ENCODE measurements around the gene CIT. TPM values are rescaled to one million over a fixed set of nuclear protein-coding genes. Genes with fewer than 3 reads are reported as not detected.

CIT gene
- total and polyA plus RNA-seq, 2 donors (not counting 3 experiments of a cell fraction or from before 2014, with no cell fraction given), result 13.3 to 61.8 TPM

DNA sequence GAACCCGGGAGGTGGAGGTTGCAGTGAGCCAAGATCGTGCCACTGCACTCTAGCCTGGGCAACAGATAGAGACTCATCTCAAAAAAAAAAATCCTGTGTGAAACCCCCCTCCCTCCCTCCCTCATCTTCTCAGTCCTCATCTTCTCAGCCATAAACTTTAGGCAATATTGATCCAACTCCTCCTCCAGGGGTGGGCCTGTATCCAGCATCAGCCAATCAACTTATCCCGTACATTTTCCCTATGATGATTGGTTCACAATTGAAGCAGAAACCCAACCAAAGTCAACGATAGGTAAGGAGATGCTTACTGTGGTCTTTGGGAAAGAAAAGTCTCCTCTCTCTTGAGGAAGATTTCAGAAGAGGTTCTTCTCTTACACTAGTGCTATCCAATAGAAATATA, 33.5 kb upstream of the CIT start:
- Histone ChIP-seq H3K79me2 (ENCODE audit: control insufficient read depth, insufficient read depth, low read length) (no peaks in the 10 kb centered on the region), H3K36me3 (ENCODE audit: control insufficient read depth in 2 of 2, extremely low read depth in 1 of 2, insufficient read depth in 2 of 2, low read length in 2 of 2) (no peaks in the 10 kb centered on the region), H3K4me3 (replicated peaks in 1 of 3; ENCODE audit: insufficient read depth in 1 of 3, low read depth in 1 of 3, low read length in 3 of 3) (no peak overlapping the region), H3K9me1 (replicated peaks; ENCODE audit: control insufficient read depth, extremely low read depth, insufficient read depth, low read length) (no peaks in the 10 kb centered on the region), H3K27ac (ENCODE audit: insufficient read depth, low read depth, low read length) (no peak overlapping the region), H3K9me3 (replicated peaks; ENCODE audit: control insufficient read depth, insufficient read depth, low read length) (no peaks in the 10 kb centered on the region), H3K9ac (replicated peaks; ENCODE audit: extremely low read depth, insufficient read depth, low read length) (no peak overlapping the region), H3K4me1 (ENCODE audit: control insufficient read depth, extremely low read depth, insufficient read depth, low read length) (no peaks in the 10 kb centered on the region), H2AFZ (ENCODE audit: low read depth, low read length) (no peak overlapping the region), H3K4me2 (ENCODE audit: insufficient read depth, low read length) (no peak overlapping the region), H4K20me1 (replicated peaks; ENCODE audit: control insufficient read depth, extremely low read depth, insufficient read depth, low read length) (no peaks in the 10 kb centered on the region), H3K27me3 (ENCODE audit: control insufficient read depth in 2 of 2, insufficient read depth in 2 of 2, low read length in 2 of 2) (peaks cover 3% of the 10 kb centered on the region in 2 experiments)
- TF ChIP-seq, protein P1, sequence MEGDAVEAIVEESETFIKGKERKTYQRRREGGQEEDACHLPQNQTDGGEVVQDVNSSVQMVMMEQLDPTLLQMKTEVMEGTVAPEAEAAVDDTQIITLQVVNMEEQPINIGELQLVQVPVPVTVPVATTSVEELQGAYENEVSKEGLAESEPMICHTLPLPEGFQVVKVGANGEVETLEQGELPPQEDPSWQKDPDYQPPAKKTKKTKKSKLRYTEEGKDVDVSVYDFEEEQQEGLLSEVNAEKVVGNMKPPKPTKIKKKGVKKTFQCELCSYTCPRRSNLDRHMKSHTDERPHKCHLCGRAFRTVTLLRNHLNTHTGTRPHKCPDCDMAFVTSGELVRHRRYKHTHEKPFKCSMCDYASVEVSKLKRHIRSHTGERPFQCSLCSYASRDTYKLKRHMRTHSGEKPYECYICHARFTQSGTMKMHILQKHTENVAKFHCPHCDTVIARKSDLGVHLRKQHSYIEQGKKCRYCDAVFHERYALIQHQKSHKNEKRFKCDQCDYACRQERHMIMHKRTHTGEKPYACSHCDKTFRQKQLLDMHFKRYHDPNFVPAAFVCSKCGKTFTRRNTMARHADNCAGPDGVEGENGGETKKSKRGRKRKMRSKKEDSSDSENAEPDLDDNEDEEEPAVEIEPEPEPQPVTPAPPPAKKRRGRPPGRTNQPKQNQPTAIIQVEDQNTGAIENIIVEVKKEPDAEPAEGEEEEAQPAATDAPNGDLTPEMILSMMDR (IDR thresholded peaks at IDR 0.05; ENCODE audit: extremely low read depth in 1 of 2, insufficient read depth in 1 of 2, low read depth in 1 of 2, low read length in 2 of 2), result no peak
- TF ChIP-seq JUN (IDR thresholded peaks at IDR 0.05; ENCODE audit: borderline replicate concordance, insufficient read depth, insufficient read length, low read depth) (no peak), FOS (IDR thresholded peaks at IDR 0.05; ENCODE audit: borderline replicate concordance, insufficient read depth, low read length) (no peak), POLR2AphosphoS5 (IDR thresholded peaks at IDR 0.05; ENCODE audit: insufficient read depth, low read depth, low read length) (no peak), POLR2A (IDR thresholded peaks at IDR 0.05; ENCODE audit: low read depth, low read length) (no peak), MYC (IDR thresholded peaks at IDR 0.05; ENCODE audit: low read depth, low read length) (no peak), GATA2 (IDR thresholded peaks at IDR 0.05; ENCODE audit: insufficient read depth, insufficient read length, low read depth, low read length) (no peak), EZH2 (IDR thresholded peaks at IDR 0.05; ENCODE audit: borderline replicate concordance, low read depth, low read length, severe bottlenecking) (no peak)
- TF ChIP-seq, protein P2, sequence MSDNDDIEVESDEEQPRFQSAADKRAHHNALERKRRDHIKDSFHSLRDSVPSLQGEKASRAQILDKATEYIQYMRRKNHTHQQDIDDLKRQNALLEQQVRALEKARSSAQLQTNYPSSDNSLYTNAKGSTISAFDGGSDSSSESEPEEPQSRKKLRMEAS (IDR thresholded peaks at IDR 0.05; ENCODE audit: insufficient read depth, insufficient read length), result no peak
- dilution Hi-C loops (cut with MboI; ENCODE audit: extremely low pct_ligation_motif_present, low sequenced_read_pairs), result no loop called here
- no peak for FAIRE-seq
- no TSS peak for BruUV-seq (replicated peaks)
- intact Hi-C loops (cut with micrococcal nuclease), result no loop called here
- no peak for DNase-seq (ENCODE audit: low read depth, low spot score)
- ChIA-PET POLR2A (no interaction called here), CTCF (interaction anchor here (1.4 kb wide), 2 partner anchors 9 to 17 kb away, joined by 3 to 4 read pairs; no protein-coding TSS in a partner anchor)
